BLaER1 (cell line): Measurements from ENCODE around the gene PDE4B.

Experiments
- H3K27ac ChIP-seq: shearing (Covaris generic); formaldehyde crosslinking; 2 replicates; pipeline ENCODE4 v1.8.1; 2022
- H3K27me3 ChIP-seq: shearing (Covaris generic); formaldehyde crosslinking; 2 replicates; pipeline ENCODE4 v1.8.1; 2022
- H3K36me3 ChIP-seq: shearing (Covaris generic); formaldehyde crosslinking; 2 replicates; pipeline ENCODE4 v1.8.1; 2022
- H3K4me1 ChIP-seq: shearing (Covaris generic); formaldehyde crosslinking; 2 replicates; pipeline ENCODE4 v1.8.1; 2022
- H3K4me2 ChIP-seq: shearing (Covaris generic); formaldehyde crosslinking; 2 replicates; pipeline ENCODE4 v1.8.1; 2022
- H3K4me3 ChIP-seq: shearing (Covaris generic); formaldehyde crosslinking; 2 replicates; pipeline ENCODE4 v1.8.1; 2022
- H3K9ac ChIP-seq: shearing (Covaris generic); formaldehyde crosslinking; 2 replicates; pipeline ENCODE4 v1.8.1; 2022
- H3K9me3 ChIP-seq: shearing (Covaris generic); formaldehyde crosslinking; 2 replicates; pipeline ENCODE4 v1.8.1; 2022
- H4K20me1 ChIP-seq: shearing (Covaris generic); formaldehyde crosslinking; 2 replicates; pipeline ENCODE4 v1.8.1; 2022
- Cebpa-rat ChIP-seq: shearing (Covaris generic); IDR thresholded peaks from 2 replicates; pipeline ENCODE4 v1.8.1; 2022

PDE4B gene

GRCh38 chr1:66256629-66257572, 464.2 kb downstream of the PDE4B start:
- no peak for TF ChIP-seq Cebpa-rat
- no peak overlapping the region for H3K27ac ChIP-seq
- peaks cover 6% of the 10 kb centered on the region; the same call in 1 of the 2 replicates for H3K4me1 ChIP-seq
- no peaks in the 10 kb centered on the region for H3K36me3 ChIP-seq
- no peak overlapping the region for H3K9ac ChIP-seq
- H3K9me3 ChIP-seq: no peaks in the 10 kb centered on the region
- no peaks in the 10 kb centered on the region for H4K20me1 ChIP-seq
- no peak overlapping the region for H3K4me3 ChIP-seq
- no peak overlapping the region for H3K4me2 ChIP-seq
- H3K27me3 ChIP-seq: no peaks in the 10 kb centered on the region

GRCh38 chr1:66258404-66259105, 465.9 kb downstream of the PDE4B start:
- H3K4me2 ChIP-seq: no peak overlapping the region
- H3K9ac ChIP-seq: no peak overlapping the region
- no peak overlapping the region for H3K4me3 ChIP-seq
- H3K27ac ChIP-seq: no peak overlapping the region
- H3K36me3 ChIP-seq: no peaks in the 10 kb centered on the region
- no peak for TF ChIP-seq Cebpa-rat
- H3K4me1 ChIP-seq: peaks cover 6% of the 10 kb centered on the region; the same call in 1 of the 2 replicates
- H3K27me3 ChIP-seq: no peaks in the 10 kb centered on the region
- H3K9me3 ChIP-seq: no peaks in the 10 kb centered on the region
- no peaks in the 10 kb centered on the region for H4K20me1 ChIP-seq

GRCh38 chr1:66261364-66261763, 468.7 kb downstream of the PDE4B start:
- Histone ChIP-seq H3K9me3 (no peaks in the 10 kb centered on the region), H4K20me1 (no peaks in the 10 kb centered on the region), H3K27ac (no peak overlapping the region), H3K9ac (no peak overlapping the region), H3K4me1 (no peaks in the 10 kb centered on the region), H3K4me2 (no peak overlapping the region), H3K36me3 (no peaks in the 10 kb centered on the region), H3K27me3 (no peaks in the 10 kb centered on the region), H3K4me3 (no peak overlapping the region)
- no peak for TF ChIP-seq Cebpa-rat

- H3K36me3 ChIP-seq: no peaks in the 10 kb centered on the region
- no peak for TF ChIP-seq Cebpa-rat
- no peak overlapping the region for H3K4me3 ChIP-seq
- H3K9me3 ChIP-seq: no peaks in the 10 kb centered on the region
- no peaks in the 10 kb centered on the region for H3K27me3 ChIP-seq
- no peaks in the 10 kb centered on the region for H4K20me1 ChIP-seq
- no peak overlapping the region for H3K27ac ChIP-seq
- H3K9ac ChIP-seq: no peak overlapping the region
- no peak overlapping the region for H3K4me2 ChIP-seq
- H3K4me1 ChIP-seq: no peaks in the 10 kb centered on the region
These were observed 469.7 kb downstream of the PDE4B start for GRCh38 chr1:66262208-66262963.

- no peaks in the 10 kb centered on the region for H3K27me3 ChIP-seq
- no peak for TF ChIP-seq Cebpa-rat
- no peaks in the 10 kb centered on the region for H3K4me1 ChIP-seq
- H3K9ac ChIP-seq: no peak overlapping the region
- H3K27ac ChIP-seq: no peak overlapping the region
- H4K20me1 ChIP-seq: no peaks in the 10 kb centered on the region
- no peaks in the 10 kb centered on the region for H3K9me3 ChIP-seq
- H3K4me2 ChIP-seq: no peak overlapping the region
- H3K36me3 ChIP-seq: no peaks in the 10 kb centered on the region
- H3K4me3 ChIP-seq: no peak overlapping the region
These were observed 472.6 kb downstream of the PDE4B start for GRCh38 chr1:66265268-66265667.

- Histone ChIP-seq H3K9ac (no peak overlapping the region), H3K4me2 (no peak overlapping the region), H3K4me3 (no peak overlapping the region), H4K20me1 (no peaks in the 10 kb centered on the region), H3K4me1 (no peaks in the 10 kb centered on the region), H3K27me3 (no peaks in the 10 kb centered on the region), H3K27ac (no peak overlapping the region), H3K9me3 (no peaks in the 10 kb centered on the region), H3K36me3 (no peaks in the 10 kb centered on the region)
- TF ChIP-seq Cebpa-rat: no peak
These were observed 473.1 kb downstream of the PDE4B start for GRCh38 chr1:66265796-66266195.

GRCh38 chr1:66266350-66266749, 473.7 kb downstream of the PDE4B start:
- H3K4me3 ChIP-seq: no peak overlapping the region
- H3K27ac ChIP-seq: no peak overlapping the region
- no peaks in the 10 kb centered on the region for H3K9me3 ChIP-seq
- no peak for TF ChIP-seq Cebpa-rat
- no peak overlapping the region for H3K9ac ChIP-seq
- H4K20me1 ChIP-seq: no peaks in the 10 kb centered on the region
- H3K4me1 ChIP-seq: peaks cover 1% of the 10 kb centered on the region; the same call in 1 of the 2 replicates
- H3K27me3 ChIP-seq: no peaks in the 10 kb centered on the region
- no peak overlapping the region for H3K4me2 ChIP-seq
- H3K36me3 ChIP-seq: no peaks in the 10 kb centered on the region

GRCh38 chr1:66266756-66267155, 474.1 kb downstream of the PDE4B start:
- Histone ChIP-seq H3K9me3 (no peaks in the 10 kb centered on the region), H3K4me1 (peaks cover 5% of the 10 kb centered on the region; the same call in 1 of the 2 replicates), H3K4me2 (no peak overlapping the region), H4K20me1 (no peaks in the 10 kb centered on the region), H3K27ac (no peak overlapping the region), H3K9ac (no peak overlapping the region), H3K27me3 (no peaks in the 10 kb centered on the region), H3K36me3 (no peaks in the 10 kb centered on the region), H3K4me3 (no peak overlapping the region)
- TF ChIP-seq Cebpa-rat: no peak

GRCh38 chr1:66267201-66267940, 474.7 kb downstream of the PDE4B start:
- Histone ChIP-seq H3K4me1 (peaks cover 12% of the 10 kb centered on the region; the same call in 1 of the 2 replicates), H3K27ac (no peak overlapping the region)
- TF ChIP-seq Cebpa-rat: no peak

More at GRCh38 chr1:66267201-66267940, 474.7 kb downstream of the PDE4B start:
- no peak overlapping the region for H3K9ac ChIP-seq
- no peak overlapping the region for H3K4me3 ChIP-seq
- no peaks in the 10 kb centered on the region for H3K9me3 ChIP-seq
- H3K27me3 ChIP-seq: no peaks in the 10 kb centered on the region
- H3K4me2 ChIP-seq: no peak overlapping the region
- no peaks in the 10 kb centered on the region for H3K36me3 ChIP-seq
- no peaks in the 10 kb centered on the region for H4K20me1 ChIP-seq
